Measurements from ENCODE around the gene WDR93. TPM values are rescaled to one million over a fixed set of nuclear protein-coding genes. Genes with fewer than 3 reads are reported as not detected.

WDR93 gene
- under 1 TPM in 3 of 4 donors, not detected in 1; 0.13 to 0.42 (median 0.17) TPM for total RNA-seq

GRCh38 chr15:89690276-89691218 lies at the start of gene WDR93, which contains the start of gene PEX11A:
Gene WDR93, plus strand, starts transcription at chr15:89690811. Its CDS starts 10,936 bp downstream, at chr15:89701747.
Gene PEX11A, minus strand, starts transcription at chr15:89690754. Its CDS starts 122 bp downstream, at chr15:89690632.
- peaks cover 0 to 6% (median 1%) of the 10 kb centered on the region in 4 donors for H3K36me3 ChIP-seq
- peak within 1 kb of the TSS; percentile 71 to 96 (median 80) for H3K4me3 ChIP-seq
- H3K9me3 ChIP-seq, result no peaks in the 10 kb centered on the region
- peaks cover 6 to 45% (median 27%) of the 10 kb centered on the region in 4 donors for H3K4me1 ChIP-seq
- DNase-seq (ENCODE audit: extremely low spot score), result peak; percentile 92
- TF ChIP-seq POLR2A (IDR thresholded peaks at IDR 0.05; ENCODE audit: low read depth) (peak; percentile 23), CTCF (IDR thresholded peaks at IDR 0.05) (peak in 1 of 3 experiments; percentile 17), POLR2AphosphoS5 (IDR thresholded peaks at IDR 0.05) (peak; percentile 84 to 91), EP300 (IDR thresholded peaks at IDR 0.05) (no peak)
- peak within 1 kb of the TSS; percentile 33 to 79 (median 76) for H3K27ac ChIP-seq (replicated peaks in 1 of 4)
- H3K27me3 ChIP-seq, result no peaks in the 10 kb centered on the region
- intact Hi-C loops (cut with DNase I), result loop anchor here (5.0 kb wide), 1 partner anchor 43 kb away; no protein-coding TSS in a partner anchor
- WGBS, result 5% methylated on average over 41 of the region's 60 CpGs

DNA sequence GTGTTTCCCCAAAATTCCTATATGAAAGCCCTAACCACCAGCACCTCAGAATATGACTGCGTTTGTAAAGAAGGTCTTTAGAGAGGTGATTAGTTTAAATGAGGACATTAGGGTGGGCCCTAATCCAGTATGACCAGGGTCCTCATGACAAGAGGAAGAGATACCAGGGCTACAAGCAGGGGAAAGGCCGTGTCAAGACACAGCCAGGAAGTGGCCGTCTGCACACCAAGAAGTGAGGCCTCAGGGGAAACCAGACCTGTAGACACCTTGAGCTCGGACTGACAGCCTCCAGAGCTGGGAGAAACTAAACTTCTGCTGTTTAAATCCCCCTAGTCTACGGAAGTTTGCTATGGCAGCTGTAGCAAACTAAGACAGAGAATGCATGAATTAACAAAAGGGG lies 49.6 kb upstream of the WDR93 start:
- no peaks in the 10 kb centered on the region for H3K9me3 ChIP-seq
- peaks cover 0 to 51% (median 20%) of the 10 kb centered on the region in 4 donors for H3K36me3 ChIP-seq
- no peak for TF ChIP-seq POLR2AphosphoS5 (IDR thresholded peaks at IDR 0.05)
- no peak for TF ChIP-seq CTCF (IDR thresholded peaks at IDR 0.05)
- TF ChIP-seq EP300 (IDR thresholded peaks at IDR 0.05), result no peak
- TF ChIP-seq POLR2A (IDR thresholded peaks at IDR 0.05; ENCODE audit: low read depth), result no peak
- no peak for DNase-seq (ENCODE audit: extremely low spot score)
- H3K27me3 ChIP-seq, result no peaks in the 10 kb centered on the region
- H3K4me1 ChIP-seq, result no peaks in the 10 kb centered on the region
- no peak overlapping the region for H3K4me3 ChIP-seq
- no peak overlapping the region for H3K27ac ChIP-seq (replicated peaks in 1 of 4)
- WGBS, result 86% methylated on average over 5 of the region's 5 CpGs
- intact Hi-C loops (cut with DNase I), result loop anchor here (10.0 kb wide), 1 partner anchor 234 kb away; no protein-coding TSS in a partner anchor

GRCh38 chr15:89642106-89642505 lies 48.5 kb upstream of the WDR93 start:
- WGBS, result 95% methylated on average over 12 of the region's 16 CpGs
- Histone ChIP-seq H3K27ac (replicated peaks in 1 of 4) (no peak overlapping the region), H3K36me3 (peaks cover 0 to 51% (median 22%) of the 10 kb centered on the region in 4 donors), H3K9me3 (no peaks in the 10 kb centered on the region), H3K27me3 (no peaks in the 10 kb centered on the region), H3K4me3 (no peak overlapping the region), H3K4me1 (peaks cover 0 to 7% (median 3%) of the 10 kb centered on the region in 4 donors)
- no peak for DNase-seq (ENCODE audit: extremely low spot score)
- TF ChIP-seq POLR2A (IDR thresholded peaks at IDR 0.05; ENCODE audit: low read depth) (no peak), EP300 (IDR thresholded peaks at IDR 0.05) (no peak), POLR2AphosphoS5 (IDR thresholded peaks at IDR 0.05) (no peak), CTCF (IDR thresholded peaks at IDR 0.05) (no peak)
- intact Hi-C loops (cut with DNase I), result loop anchor here (10.0 kb wide), 1 partner anchor 233 kb away; no protein-coding TSS in a partner anchor

GRCh38 chr15:89645680-89646079 lies 44.9 kb upstream of the WDR93 start:
- intact Hi-C loops (cut with DNase I), result loop anchor here (2.0 to 10.0 kb wide), 3 partner anchors 47 to 229 kb away; partner anchors contain the start of genes MESP1, PEX11A and WDR93
- Histone ChIP-seq H3K36me3 (peaks cover 0 to 70% (median 30%) of the 10 kb centered on the region in 4 donors), H3K9me3 (no peaks in the 10 kb centered on the region), H3K4me3 (no peak overlapping the region), H3K27me3 (no peaks in the 10 kb centered on the region), H3K27ac (replicated peaks in 1 of 4) (no peak overlapping the region), H3K4me1 (peaks cover 3 to 14% (median 8%) of the 10 kb centered on the region in 4 donors)
- WGBS, result 89% methylated on average over 4 of the region's 8 CpGs
- no peak for TF ChIP-seq CTCF (IDR thresholded peaks at IDR 0.05)
- TF ChIP-seq POLR2AphosphoS5 (IDR thresholded peaks at IDR 0.05), result no peak
- TF ChIP-seq EP300 (IDR thresholded peaks at IDR 0.05), result no peak
- TF ChIP-seq POLR2A (IDR thresholded peaks at IDR 0.05; ENCODE audit: low read depth), result no peak
- no peak for DNase-seq (ENCODE audit: extremely low spot score)

All from esophagus muscularis mucosa (tissue), 4 donors.